ENCODE results near the gene PRKG1.

Gene PRKG1

DNA sequence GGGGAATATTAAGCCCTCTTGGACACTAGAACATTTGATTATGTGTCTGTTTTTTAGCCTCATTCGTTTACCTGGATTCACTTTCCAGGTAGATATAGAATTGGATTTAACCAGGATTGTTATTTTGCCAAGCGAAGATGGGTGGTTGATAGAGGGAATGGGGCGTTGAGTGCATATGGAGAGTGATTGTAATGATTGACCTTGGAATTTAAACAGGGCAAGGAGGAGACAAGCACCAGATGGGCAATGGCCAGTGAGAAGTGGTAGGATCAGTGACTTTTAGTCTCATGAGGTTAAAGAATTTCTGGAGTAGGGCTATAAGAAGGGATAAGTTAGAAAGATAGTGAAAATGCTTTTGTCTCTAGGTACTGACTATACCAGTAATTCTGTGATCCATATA is 836.3 kb downstream of the PRKG1 start:
- DNase-seq = no peak

DNA sequence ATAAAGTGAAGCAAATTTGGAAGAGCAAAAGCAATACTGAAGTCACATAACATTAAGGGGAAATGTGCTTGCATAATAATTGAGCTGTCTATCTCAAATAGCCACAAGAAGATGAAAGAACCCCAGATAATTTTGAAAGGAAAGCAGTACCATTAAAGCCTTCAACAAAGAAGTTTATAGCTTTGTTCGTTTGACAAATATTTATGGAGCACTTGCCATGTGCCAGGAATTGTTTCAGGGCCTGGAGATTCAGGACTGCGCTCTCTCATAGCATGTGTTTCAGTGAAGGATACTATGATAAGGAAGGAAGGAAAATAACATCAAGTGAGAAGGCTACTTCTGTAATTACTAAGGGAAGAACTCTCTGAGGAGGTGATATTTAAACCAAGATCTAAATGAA is 837.4 kb downstream of the PRKG1 start:
- no peak for DNase-seq

DNA sequence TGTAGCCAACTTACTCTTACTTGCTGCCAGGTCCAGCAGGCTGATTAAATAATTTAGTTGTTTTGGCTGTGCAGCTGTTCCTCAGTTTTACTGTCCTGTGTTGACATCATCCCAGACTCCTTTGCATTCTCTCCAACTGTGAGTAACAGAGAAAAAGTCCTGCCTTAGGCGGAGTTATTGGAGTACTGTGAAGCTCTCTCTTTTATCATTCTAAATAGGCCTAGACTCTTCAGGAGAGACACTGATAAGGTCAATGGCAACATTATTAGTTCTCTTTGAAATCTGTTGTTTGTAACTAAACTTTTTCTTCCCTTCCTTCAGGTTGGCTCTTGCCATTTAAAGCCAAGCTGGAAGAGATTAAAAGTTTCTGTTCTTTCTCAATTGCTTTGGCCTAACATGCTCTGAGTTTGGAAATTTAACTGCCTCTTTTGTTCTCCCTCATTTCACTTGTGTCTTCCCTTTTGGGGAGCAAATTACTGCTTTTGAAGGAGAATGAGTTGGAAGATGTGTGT is 840.8 kb downstream of the PRKG1 start:
- DNase-seq = no peak

DNA sequence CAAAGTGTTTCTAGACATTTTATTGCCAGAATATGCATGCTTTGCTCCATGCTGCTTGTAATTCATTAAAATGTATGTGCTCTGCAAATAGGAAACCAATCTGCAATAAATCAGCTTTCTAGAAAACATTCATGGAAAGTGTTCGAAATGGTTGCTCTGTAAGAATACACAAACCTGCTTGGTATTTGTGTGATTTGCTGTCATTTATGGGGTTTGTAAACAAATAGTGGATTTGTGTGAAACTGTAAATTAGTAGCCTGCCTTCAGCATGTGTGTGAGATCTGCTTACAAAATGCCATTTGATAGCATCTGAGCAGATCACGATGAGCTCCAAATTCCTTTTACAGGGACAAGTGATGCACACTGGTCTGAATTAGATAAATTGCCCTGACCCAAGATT is 844.2 kb downstream of the PRKG1 start:
- no peak for DNase-seq

DNA sequence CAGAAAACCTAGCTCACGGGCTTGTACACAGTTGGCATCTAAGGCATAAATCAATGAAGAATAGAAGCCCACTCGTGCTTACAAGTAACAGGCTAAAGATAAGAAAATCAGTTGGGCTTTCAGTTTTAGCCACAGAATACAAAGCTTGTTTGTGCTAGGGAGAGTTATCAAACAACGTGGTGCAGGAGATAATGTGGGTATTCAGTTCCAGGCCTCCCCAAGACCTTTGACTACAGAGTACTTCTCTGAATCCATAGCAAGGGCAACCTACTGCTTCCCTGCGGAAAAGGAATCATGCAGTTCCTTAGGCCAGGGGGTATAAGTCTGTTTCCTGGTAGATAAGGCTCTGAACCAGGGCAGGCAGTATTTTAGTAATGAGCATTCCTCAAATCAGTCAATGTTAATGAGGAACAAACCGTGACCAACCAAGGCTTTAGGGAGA is 844.6 kb downstream of the PRKG1 start:
- DNase-seq = no peak

DNA sequence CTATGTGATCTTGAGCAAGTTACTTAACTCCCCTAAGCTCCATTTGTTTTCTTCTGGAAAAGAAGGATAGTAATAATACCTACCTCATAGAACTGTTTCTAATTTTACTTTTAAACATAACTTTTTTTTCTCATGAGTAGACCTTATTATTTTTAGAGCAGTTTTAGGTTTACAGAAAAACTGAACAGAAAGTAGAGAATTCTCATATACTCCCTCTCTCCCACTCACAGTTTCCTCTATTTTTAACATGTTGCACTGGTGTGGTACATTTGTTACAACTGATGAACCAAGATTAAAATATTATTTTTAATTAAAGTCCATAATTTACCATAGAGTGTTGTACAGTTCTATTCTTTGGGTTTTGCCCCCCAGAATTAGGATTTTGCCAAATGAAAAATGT is 846.4 kb downstream of the PRKG1 start:
- no peak for DNase-seq

DNA sequence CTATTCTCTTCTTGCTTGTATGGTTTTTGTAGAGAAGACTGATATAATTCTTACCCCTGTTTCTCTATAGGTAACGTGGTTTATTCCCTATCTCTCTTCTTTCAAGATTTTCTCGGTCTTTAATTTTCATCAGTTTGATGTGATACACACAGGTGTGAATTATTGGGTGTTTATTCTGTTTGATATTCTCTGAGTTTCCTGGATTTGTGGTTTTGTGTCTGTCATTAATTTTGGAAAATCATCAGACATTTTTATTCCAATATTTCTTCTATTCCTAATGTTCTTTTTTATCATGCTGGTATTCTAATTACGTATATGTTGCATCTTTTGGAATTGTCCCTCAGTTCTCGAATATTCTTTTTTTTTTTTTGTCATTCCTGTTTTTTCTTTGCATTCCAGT is 850.1 kb downstream of the PRKG1 start:
- DNase-seq = no peak

DNA sequence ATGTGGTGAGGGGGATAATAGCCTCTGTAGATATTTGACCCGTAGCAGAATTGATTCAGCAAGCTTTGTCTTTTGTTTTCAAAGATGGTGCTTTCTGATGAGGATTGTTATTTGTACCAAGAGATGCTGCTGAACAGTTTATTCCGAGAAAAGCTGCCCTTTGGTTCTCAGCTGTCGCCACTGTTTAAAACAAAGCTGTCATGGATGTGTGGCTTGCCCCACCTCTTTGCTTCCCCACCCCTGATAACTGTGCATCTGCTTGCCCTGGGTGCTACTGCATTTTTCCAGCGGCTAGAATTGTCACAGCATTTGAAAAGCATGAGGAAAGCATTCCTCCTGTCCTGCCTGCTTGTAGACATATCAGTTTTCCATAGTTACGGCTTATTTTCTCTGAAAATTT is 852.0 kb downstream of the PRKG1 start:
- no peak for DNase-seq

DNA sequence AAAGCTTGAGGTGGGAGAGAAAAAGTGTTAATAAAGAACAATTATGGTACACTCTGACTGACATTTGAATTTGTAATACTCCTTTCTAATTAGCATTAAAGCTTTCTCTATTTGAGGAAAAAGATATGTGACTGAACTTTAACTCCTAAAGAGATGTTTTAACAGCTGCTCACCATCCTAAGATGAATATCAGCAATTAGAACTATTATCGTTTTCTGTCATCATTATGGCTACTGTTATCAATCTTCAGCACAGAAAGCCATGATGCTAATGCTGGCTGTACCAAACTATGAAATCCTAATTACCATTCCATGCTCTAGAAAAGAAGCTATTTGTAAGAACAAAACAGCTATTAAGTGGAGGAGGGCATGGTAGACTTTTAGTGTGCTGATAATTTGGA is 853.9 kb downstream of the PRKG1 start:
- no peak for DNase-seq

DNA sequence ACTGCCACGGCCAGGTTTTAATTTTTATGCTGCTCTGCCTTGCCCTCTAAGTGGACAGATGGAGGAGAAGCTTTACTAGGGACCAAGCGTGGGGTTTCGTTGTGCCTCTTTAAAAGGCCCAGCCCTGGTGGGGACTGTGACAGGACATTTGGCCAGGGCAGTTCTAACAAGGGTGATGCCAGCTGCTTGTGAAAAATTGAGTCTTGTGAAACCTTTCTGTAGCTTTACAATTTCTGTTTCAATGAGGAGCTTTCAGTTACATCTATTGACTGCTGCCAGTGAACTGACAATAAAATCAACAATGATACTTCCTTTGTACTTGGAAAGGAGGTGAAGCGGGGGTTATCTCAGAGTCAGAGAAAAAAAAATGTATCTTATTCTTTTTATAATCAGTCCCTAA is 858.2 kb downstream of the PRKG1 start:
- DNase-seq = no peak

DNA sequence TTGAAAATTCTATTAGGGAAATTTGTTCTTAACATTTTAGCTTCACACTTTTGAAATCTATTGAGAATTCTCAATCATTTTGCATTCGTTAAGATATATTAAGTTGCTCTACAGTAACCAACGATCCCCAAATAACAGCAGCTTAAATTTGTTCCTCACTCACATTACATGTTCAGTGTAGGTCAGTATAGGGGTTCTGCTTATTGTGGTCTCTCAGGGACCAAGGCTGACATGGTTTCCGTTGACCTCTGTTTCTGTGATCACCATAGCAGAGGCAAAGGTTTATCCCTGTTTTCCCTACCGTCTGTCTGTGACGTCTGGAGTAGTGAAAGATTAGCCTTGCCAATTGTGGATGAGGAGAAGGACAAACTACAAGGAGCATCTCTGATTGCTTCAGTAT is 860.1 kb downstream of the PRKG1 start:
- no peak for DNase-seq

DNA sequence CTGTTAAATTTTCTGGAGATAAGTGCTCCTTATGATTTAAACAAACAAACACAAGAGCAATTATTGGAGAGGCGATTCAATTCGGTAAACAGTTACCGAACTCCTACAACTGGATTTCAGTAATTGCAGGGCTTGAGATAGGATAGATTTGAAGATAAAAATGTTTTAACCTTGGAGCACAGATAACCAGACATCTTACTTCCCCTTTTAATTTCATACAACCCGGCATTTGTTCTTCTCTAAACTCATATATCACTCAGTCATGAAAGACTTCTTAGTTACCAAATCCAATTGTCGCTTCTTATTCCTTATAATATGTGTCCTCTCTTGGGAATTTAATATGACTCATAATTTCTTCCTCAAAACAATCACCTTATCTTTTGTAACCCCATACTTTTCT is 861.1 kb downstream of the PRKG1 start:
- no peak for DNase-seq

DNA sequence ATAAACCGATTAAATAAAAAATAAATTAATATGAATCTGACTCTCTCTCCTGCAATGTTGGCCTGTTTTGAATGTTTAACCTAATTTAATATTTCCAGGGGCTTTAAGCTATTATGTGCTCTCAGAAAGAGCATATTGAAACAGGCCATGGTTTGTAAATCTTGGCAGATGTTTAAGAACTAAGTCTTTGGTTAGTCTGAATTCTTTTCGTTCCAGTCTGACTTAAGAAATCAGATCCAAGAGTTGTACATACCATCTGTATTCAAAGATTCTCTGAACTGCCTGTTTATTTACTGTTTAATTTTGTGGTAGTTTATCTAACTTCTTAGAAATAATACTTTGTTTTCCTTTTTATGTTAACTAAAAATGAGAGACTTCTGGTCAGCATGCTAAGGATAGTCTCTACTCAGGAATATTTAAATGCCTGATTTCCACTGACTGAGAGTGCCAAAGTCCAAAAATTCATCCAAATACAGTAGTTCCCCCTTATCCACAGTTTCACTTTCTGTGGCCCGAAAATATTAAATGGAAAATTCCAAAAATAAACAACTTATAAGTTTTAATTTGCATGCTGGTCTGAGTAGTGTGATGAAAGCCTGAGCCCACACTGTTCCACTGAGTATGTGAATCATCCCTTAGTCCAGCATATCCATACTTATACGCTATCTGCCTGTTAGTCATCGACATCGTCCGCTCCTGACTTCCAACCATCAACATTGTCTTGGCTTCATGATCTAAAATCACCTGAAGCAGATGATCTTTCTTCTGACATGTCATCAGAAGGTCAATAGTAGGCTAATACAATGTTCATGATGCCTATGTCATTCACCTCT is 863.2 kb downstream of the PRKG1 start:
- DNase-seq = no peak

DNA sequence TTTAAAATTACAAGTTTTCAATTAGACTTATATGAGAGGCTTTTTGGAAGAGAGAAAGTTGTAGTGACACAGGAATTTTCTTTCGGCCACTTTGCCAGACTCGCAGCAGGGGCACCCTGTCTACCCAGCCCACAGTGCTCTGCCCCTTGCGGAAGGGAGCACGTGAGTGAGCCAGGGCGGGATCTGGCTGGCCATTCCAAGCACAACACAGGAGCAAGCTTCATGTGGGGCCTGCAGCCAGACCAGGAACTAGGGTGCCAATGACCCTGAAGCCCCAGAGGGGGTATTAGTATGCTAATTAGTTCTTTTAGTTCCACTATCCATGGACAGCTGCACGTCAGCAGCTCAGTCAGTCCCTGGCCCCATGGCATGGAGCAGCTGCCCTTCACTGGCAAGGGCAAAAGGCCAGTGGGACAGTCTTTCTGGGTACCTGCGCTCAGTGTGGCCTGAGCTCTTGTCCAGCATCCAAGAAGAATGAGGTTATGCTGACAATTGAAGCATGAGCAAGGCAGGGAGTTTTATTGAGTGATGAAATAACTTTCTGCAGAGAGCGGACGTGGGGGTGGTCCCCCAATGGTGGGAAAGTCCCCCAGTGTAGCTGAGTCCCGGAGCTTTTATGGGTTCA is 876.2 kb downstream of the PRKG1 start:
- DNase-seq = no peak

DNA sequence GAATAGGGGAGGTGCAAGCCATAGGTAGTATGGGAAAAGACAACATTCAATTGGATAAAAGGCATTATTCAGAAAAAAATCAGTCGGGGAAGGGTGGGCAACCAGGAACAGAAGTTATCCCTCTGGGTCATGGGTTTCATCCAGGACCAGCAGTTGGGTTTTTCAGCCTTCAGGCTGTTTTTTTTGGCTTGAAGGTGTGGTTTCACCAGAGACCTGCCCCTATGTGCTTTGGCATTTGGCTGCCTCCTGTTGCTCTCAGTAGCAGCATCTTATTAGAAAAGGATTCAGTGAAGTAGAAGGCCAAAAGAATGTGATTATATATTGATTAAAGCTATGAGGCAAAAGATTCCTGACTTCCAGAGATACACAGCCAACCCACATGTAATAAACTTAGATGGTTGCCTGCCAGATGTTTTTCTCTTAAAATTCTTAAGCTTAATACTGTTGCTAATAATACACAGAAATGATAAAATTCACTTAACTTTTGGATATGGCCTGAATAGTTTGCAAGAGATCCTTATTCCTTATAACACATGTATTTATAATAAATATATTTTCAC is 876.8 kb downstream of the PRKG1 start:
- DNase-seq = no peak

DNA sequence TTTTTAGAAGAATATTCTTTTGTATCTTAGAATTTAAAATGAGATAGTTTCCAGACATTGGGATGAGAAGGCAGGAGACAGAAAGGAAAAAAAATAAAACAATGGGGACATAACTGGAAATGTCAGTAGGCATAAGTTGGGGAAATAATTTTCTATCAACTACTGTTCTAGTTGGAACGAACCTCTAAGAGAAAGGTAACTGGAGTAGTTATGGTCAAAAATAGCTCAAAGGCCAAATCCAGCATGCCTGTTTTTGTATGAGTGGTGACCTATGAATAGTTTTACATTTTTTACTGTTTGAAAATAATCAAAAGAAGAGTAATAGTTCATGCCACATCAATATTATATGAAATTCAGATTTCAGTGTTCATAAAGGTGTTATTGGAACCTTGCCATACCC is 877.3 kb downstream of the PRKG1 start:
- no peak for DNase-seq

DNA sequence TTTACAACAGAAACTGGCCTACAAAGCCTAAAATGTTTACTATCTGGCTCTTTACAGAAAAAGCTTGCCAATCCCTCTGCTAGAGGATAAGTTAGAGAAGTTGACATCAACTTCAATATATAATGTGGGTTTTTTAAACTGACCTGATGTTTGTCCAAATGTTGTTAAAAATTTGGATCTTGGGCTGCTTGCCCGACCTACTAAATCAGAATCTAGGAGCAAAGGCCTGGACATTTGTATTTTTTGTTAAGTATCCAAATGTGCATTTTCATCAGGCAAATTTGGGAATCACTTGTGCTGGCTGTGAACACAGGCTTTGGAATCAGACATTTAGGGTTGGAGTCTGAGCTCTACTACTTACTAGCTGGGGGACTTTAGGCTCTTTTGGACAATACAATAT is 877.8 kb downstream of the PRKG1 start:
- no peak for DNase-seq

DNA sequence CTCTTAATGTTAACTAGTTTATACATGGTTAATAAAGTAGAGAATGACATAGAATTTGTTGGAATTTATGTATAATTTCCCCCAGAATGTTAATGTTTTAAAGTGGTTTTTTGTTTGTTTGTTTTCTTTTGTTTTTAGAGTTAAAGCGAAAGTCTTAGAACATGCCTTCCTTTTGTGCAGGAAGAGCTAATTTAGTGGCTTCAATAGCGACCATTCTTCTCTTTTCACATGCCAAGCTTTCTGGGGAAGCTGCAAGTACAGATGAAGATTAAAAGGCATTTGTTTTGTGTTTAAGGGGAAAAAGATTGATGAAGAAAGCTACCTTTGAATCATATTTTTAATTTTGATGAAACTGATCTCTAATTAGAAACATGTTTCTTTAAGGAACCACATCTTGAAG is 881.4 kb downstream of the PRKG1 start:
- no peak for DNase-seq

DNA sequence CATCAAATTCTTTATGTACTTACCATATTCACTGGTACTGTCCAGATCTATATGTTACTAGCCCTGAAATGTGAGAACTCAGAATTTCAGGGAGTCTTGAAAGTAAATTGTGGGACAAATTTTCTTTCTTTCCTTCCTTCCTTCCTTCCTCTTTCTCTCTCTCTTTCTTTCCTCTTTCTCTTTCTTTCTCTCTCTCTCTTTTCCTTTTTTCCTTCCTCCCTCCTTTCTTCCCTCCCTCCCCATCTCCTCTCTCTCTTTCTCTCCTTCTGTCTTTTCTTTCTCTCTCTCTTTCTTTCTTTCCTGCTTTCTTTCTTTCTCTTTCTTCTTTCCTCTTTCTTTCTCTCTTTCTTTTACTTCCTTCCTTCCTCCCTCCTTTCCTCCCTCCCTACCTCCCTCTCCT is 882.5 kb downstream of the PRKG1 start:
- DNase-seq = no peak

DNA sequence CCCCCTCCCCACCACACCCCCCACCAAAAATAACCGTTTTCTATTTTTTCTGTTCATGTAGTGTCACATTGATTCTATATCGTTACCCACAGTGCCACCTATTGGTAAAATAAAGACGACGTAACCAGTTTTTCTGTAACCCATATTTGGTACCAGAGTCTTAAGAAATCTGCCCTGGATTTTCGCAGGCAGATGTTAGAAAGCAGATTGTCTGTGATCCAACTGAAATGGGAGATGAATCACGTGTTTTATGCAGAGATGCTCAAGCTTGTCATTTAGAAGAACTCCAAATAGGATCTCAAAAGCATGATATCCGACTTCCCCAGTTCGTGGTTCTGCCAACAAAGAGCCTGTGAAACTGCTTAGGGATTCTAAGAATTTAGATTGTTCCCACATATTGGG is 886.2 kb downstream of the PRKG1 start:
- DNase-seq = no peak

DNA sequence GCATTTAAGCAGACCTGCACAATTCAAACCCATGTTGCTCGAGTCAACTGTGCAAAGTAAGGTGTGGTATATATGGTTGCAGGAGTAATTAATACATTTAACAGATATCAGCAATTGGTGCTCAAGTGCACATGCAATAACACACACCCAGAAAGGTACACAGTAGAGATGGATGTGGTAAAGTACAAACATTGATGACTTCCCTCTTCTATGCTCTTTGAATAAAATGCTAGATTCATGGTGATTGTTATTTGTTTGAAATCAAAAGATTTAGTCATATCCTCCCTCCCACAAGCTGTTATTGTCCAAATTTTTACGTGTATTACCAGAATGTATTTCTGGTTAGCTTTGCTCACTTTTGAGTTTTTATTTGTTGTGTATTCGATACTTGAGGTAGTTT is 887.1 kb downstream of the PRKG1 start:
- DNase-seq = no peak

DNA sequence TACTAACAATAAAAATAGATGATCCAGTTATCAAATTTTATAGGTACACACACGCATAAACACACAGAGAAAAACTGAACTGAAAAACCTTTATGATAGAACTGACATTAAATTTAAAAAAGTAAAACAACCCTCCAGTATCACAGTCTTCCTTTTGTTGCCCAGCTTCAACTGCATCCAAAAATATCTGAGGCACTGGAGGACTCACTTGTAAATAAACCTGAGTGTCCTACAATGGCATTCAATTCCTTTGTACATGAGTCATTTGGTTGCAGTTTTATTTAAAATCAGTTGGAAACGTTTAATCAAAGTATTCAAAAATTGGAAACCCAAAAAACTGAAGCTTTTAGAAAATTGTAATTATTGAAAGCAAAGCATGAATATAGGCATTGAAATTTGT is 890.3 kb downstream of the PRKG1 start:
- no peak for DNase-seq

DNA sequence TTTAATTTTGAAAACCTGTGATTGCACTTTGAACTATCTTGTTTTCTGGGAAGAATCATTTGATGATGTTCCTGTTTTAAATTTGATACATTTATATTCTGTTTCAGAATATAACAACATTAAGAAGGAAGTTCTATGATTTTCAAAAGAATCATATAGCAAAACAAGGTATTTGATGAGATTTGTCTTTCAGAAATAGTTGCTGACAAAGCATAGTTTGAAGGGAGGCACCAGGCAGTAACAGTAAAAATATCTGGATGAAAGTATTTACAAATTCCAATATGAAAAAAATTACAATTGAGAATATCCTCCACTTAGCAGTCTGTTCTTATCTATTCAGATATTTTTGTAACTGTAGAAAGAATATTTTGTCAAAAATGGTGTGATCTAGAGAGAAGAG is 891.2 kb downstream of the PRKG1 start:
- no peak for DNase-seq

DNA sequence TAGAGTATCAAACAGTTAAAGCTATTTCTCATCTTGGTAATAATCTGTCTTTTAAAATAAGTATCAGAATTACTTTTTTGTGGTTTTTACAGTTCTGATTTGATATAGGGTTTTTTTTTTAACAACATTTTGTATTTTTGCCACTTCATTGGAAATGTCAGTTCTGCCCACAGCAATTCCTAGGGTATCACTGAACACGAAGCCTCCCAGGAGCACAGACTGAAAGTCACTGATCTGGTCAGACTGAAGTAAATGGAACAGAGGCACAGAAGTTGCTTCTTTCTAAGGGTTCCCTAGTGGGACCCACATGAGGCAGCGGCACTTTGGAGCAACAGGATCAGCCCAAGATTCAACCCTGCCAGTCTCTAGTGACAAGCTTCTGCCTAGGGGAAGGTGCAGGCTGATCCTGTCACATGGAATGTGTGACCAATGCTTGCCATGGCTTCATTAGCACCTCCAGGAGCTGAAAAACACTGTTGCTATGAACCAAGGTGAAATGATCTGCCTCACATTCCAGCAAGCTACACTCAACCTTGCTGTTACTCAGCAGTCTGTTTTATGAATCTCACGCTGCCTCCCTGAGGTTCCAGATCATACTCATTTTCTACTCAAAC is 898.6 kb downstream of the PRKG1 start:
- no peak for DNase-seq
